LNCaP clone FGC (cell line): ENCODE data around the gene PANX3.
A peak's percentile ranks its signal among the peaks of the same experiment; 100 is the strongest.
"Not testable (repeated sequence)": the region's sequence is repeated elsewhere in the genome, so short reads cannot be mapped to it uniquely, and the experiment has no call there.

Experiments used
- DNase-seq: peaks from one replicate; pipeline ENCODE4 v3.0.0-alpha.2; 2011; ENCODE audit warnings: low read depth
- H3K4me3 ChIP-seq: 2 replicates; pipeline ENCODE4 v1.5.1; 2011; ENCODE audit warnings: mild to moderate bottlenecking, low read depth, low read length, control low read depth
- TF ChIP-seq, protein P1 (sequence below): IDR thresholded peaks from 2 replicates; pipeline ENCODE4 v1.5.1; 2012; ENCODE audit warnings: mild to moderate bottlenecking; ENCODE audit not compliant: control insufficient read depth, insufficient read depth; ENCODE audit errors: extremely low read depth

The PANX3 gene

DNA sequence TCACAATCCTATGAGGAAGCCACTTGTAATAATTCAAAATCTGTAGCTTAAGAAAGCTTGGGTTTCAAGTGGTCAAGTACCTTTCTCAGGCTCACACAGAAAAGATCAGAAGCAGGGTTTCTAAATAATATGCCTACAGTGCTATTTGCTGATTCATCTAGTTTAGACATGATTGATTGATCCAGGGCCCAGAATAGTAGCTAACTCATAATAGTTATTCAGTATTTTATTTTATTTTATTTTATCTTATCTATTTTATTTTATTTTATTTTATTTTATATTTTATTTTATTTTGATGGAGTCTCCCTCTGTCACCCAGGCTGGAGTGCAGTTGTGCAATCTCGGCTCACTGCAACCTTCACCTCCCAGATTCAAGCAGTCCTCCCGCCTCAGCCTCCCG lies 15.9 kb upstream of the PANX3 start:
- TF ChIP-seq, protein P1, sequence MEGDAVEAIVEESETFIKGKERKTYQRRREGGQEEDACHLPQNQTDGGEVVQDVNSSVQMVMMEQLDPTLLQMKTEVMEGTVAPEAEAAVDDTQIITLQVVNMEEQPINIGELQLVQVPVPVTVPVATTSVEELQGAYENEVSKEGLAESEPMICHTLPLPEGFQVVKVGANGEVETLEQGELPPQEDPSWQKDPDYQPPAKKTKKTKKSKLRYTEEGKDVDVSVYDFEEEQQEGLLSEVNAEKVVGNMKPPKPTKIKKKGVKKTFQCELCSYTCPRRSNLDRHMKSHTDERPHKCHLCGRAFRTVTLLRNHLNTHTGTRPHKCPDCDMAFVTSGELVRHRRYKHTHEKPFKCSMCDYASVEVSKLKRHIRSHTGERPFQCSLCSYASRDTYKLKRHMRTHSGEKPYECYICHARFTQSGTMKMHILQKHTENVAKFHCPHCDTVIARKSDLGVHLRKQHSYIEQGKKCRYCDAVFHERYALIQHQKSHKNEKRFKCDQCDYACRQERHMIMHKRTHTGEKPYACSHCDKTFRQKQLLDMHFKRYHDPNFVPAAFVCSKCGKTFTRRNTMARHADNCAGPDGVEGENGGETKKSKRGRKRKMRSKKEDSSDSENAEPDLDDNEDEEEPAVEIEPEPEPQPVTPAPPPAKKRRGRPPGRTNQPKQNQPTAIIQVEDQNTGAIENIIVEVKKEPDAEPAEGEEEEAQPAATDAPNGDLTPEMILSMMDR: no peak
- H3K4me3 ChIP-seq: no peak overlapping the region
- DNase-seq: no peak

DNA sequence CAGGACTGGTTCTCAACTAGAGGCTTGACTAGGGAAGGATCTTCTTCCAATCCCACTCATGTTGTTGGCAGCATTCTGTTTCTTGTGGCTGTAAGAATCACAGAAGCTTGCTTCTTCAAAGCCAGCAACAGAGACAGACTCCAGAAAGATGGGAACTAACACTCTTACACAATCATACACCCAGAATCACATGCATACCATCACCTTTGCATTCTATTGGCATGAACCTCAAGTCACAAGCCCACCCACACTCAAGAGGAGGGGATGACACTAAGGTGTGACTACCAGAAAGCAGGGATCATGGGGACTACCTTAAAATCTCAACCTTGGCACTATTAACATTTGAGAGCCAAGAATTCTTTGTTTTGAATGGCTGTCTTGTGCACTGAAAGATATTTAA lies 13.6 kb upstream of the PANX3 start:
- DNase-seq: no peak
- TF ChIP-seq, protein P1: no peak
- H3K4me3 ChIP-seq: no peak overlapping the region

DNA sequence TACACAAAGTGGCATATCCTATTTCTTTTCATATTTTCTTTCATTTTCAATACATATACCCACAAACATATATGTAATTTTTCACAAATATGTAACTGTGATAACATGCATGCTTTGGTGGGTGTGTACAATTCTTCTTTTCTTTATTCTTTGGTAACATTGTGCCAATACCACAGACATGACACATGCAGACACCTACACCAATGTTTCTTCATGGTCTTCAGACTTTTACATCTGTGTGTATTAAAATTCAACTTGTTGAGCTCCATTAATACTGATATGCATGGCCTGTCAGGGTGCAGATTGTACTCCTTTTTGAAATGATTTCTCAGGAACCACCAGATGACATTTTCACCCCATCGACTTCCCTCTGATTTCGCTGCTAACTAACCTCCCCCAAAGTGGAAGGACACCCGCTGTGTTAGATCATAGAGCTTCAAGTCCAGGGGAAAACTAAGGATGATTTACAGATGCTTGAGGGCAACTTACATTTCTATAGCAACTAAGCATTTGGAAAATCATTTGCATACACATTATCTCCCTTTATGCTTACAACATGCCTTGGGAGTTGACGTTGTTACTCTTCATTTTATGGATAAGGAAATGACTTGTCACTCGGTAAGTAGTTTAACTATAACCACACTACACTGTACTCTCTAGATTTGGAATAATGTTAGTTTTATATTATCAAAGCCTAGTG lies 10.5 kb upstream of the PANX3 start:
- H3K4me3 ChIP-seq: no peak overlapping the region
- TF ChIP-seq, protein P1: no peak
- no peak for DNase-seq

DNA sequence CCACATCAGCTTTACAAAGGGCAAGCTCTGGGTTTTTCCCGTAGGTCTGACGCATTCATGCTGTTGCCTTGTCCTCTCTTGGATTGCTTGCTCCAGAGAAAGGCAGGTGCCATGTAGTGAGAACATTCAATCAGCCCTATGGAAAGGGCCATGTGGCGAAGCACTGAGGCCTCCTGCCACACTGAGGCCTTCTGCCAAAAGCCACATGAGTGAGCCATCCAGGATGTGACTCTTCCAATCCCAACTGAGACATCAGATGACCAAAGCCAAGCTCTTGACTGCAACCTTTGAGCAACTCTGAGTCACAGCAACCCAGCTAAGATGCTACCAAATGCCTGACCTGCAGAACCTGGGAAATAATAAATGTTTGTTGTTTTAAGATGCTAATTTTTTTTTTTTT lies 9.0 kb upstream of the PANX3 start:
- no peak overlapping the region for H3K4me3 ChIP-seq
- no peak for DNase-seq
- TF ChIP-seq, protein P1: no peak

DNA sequence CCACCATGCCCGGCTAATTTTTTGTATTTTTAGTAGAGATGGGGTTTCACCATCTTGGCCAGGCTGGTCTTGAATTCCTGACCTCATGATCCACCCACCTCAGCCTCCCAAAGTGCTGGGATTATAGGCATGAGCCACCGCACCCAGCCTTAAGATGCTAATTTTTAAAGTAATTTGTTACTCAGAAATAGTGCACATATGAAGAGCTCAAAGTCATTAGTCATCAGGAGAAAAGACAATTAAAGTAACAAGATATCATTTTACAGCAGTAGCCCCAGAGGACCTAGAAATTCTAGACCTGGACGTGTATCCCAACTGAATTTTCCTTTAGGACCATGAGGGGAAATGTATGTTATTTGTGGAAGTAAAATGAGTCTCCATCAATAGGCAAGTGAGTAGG lies 8.5 kb upstream of the PANX3 start:
- not testable (repeated sequence) for DNase-seq, H3K4me3 ChIP-seq

DNA sequence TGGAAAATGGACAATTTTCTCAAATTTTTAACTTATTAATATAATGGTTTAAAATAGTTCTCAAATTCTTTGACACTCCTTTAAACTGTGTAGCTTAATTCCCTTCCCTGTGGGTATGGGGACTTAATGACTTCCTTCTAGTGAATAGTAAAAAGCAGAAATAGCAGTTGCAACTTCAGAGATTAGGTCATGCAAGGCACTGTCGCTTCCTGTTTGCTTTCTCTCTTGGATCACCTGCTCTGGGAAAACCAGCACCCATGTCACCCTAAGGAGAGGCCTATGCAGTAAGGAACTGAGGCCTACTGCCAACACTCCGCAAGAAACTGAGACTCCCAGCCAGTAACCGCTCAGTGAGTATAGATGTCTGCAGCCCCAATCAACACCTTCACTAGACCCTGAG lies 5.5 kb upstream of the PANX3 start:
- H3K4me3 ChIP-seq: no peak overlapping the region
- TF ChIP-seq, protein P1: no peak
- DNase-seq: peak; percentile 61

GRCh38 chr11:124608147-124608546 lies 3.1 kb upstream of the PANX3 start:
- H3K4me3 ChIP-seq: no peak overlapping the region
- TF ChIP-seq, protein P1: no peak
- DNase-seq: peak; percentile 52
